ENCODE data around the gene EXTL1.

Gene EXTL1

GRCh38 chr1:26035959-26036755, 14.6 kb downstream of the EXTL1 start:
- peak; percentile 39 for DNase-seq (ENCODE audit: low read depth)
- peak overlapping the region; percentile 67 for H3K4me3 ChIP-seq (ENCODE audit: low read length)
- peak; percentile 95 for TF ChIP-seq CTCF (conservative IDR thresholded peaks at IDR 0.05; ENCODE audit: low read depth, low read length)

- no peak for TF ChIP-seq CTCF (conservative IDR thresholded peaks at IDR 0.05; ENCODE audit: low read depth, low read length)
- DNase-seq (ENCODE audit: low read depth), result no peak
- H3K4me3 ChIP-seq (ENCODE audit: low read length), result no peak overlapping the region
Measured at GRCh38 chr1:26036756-26037281, 15.2 kb downstream of the EXTL1 start.

- no peak for DNase-seq (ENCODE audit: low read depth)
- H3K4me3 ChIP-seq (ENCODE audit: low read length), result no peak overlapping the region
- TF ChIP-seq CTCF (conservative IDR thresholded peaks at IDR 0.05; ENCODE audit: low read depth, low read length), result no peak
Measured at GRCh38 chr1:26037904-26038303, 16.3 kb downstream of the EXTL1 start.

- no peak for DNase-seq (ENCODE audit: low read depth)
- no peak overlapping the region for H3K4me3 ChIP-seq (ENCODE audit: low read length)
- no peak for TF ChIP-seq CTCF (conservative IDR thresholded peaks at IDR 0.05; ENCODE audit: low read depth, low read length)
Measured at GRCh38 chr1:26038477-26038876, 16.9 kb downstream of the EXTL1 start.

- H3K4me3 ChIP-seq (ENCODE audit: low read length), result no peak overlapping the region
- TF ChIP-seq CTCF (conservative IDR thresholded peaks at IDR 0.05; ENCODE audit: low read depth, low read length), result no peak
- DNase-seq (ENCODE audit: low read depth), result no peak
Measured at GRCh38 chr1:26038904-26039303, 17.3 kb downstream of the EXTL1 start.

GRCh38 chr1:26041401-26041800, 19.8 kb downstream of the EXTL1 start:
- no peak overlapping the region for H3K4me3 ChIP-seq (ENCODE audit: low read length)
- no peak for TF ChIP-seq CTCF (conservative IDR thresholded peaks at IDR 0.05; ENCODE audit: low read depth, low read length)
- no peak for DNase-seq (ENCODE audit: low read depth)

- no peak for TF ChIP-seq CTCF (conservative IDR thresholded peaks at IDR 0.05; ENCODE audit: low read depth, low read length)
- H3K4me3 ChIP-seq (ENCODE audit: low read length), result no peak overlapping the region
- no peak for DNase-seq (ENCODE audit: low read depth)
Measured at GRCh38 chr1:26041978-26042377, 20.4 kb downstream of the EXTL1 start.
